Pancreas (tissue), 10 donors: ENCODE data around the gene STAT5B. TPM values are rescaled to one million over a fixed set of nuclear protein-coding genes. Genes with fewer than 3 reads are reported as not detected.
"Not testable (repeated sequence)": the region's sequence is repeated elsewhere in the genome, so short reads cannot be mapped to it uniquely, and the experiment has no call there.

Experiments
- ATAC-seq, 4 donors: fragments of 200-7000 bp; cut with Tn5 transposase; one replicate each; pipeline versions ENCODE4 v1.8.0 to v1.9.1; 2020; ENCODE audit warnings: mild to moderate bottlenecking in 4 of 4, moderate library complexity in 4 of 4
- DNase-seq, 6 donors: peaks; one replicate each; pipeline ENCODE4 v3.0.0-alpha.2; 2020
- FAIRE-seq: peaks from 2 replicates; lab custom pipeline; 2012; peaks lifted over from hg19 to GRCh38; lab: Jason Lieb, UNC
- H3K27ac ChIP-seq, 4 donors: fragments of 200-600 bp; sonication (generic); 1 replicate in 3 of 4; 2 replicates in 1 of 4; pipeline versions ENCODE4 v1.5.0 to v1.8.0; 2020
- H3K27me3 ChIP-seq, 4 donors: fragments of 200-600 bp; one replicate each; pipeline ENCODE4 v1.8.0; 2021
- H3K36me3 ChIP-seq, 3 donors: fragments of 200-600 bp; sonication (generic) in 1 of 3; one replicate each; pipeline versions ENCODE4 v1.5.0 to v1.8.0; 2020 to 2021
- H3K4me1 ChIP-seq, 3 donors: fragments of 200-600 bp; one replicate each; pipeline ENCODE4 v1.8.0; 2021
- H3K4me3 ChIP-seq, 4 donors: fragments of 200-600 bp; sonication (generic) in 2 of 4; one replicate each; pipeline versions ENCODE4 v1.5.0 to v1.8.0; 2020 to 2021
- H3K9me3 ChIP-seq, 4 donors: fragments of 200-600 bp; one replicate each; pipeline ENCODE4 v1.8.0; 2021
- WGBS, 2 donors: extraction: QIAGEN DNeasy Blood & Tissue Kit; methylation state at CpG; one replicate each; pipeline ENCODE4 v1.1.7; 2013; 5-methylcytosine and 5-hydroxymethylcytosine counted together
- intact Hi-C, 3 donors: fragments of 100-400 bp; cut with DNase I; formaldehyde crosslinking; loops; one replicate each; pipeline versions ENCODE4 v1.11.1 to v1.14.2; 2022
- polyA plus RNA-seq, 2 donors: library from polyadenylated mRNA; stranded (reverse); fragments of 200-250 nt; gene quantifications; one replicate each; pipeline ENCODE4 v1.2.3, GENCODE V29; 2013
- total RNA-seq, 6 donors: library from RNA; stranded (reverse); fragmentation: NEBNext Ultra II Directional in 4 of 6; extraction: Animal tissue kit (Norgen Biotek cat#: 25700) in 4 of 6; gene quantifications; one replicate each; pipeline versions ENCODE4 v1.2.1 to v1.2.4, GENCODE V29; 2021 to 2023
- TF ChIP-seq, protein P1 (sequence below), 4 donors: fragments of 200-600 bp; sonication (generic) in 3 of 4; IDR thresholded peaks; one replicate each; pipeline versions ENCODE4 v1.5.0 to v1.8.0; 2021; ENCODE audit warnings: antibody characterized with exemption in 4 of 4
- donor health status: healthy with polysubstance abuse.
- donor health status: DM: no; HTN: no; CAD: no; lungs with moderate emphysema.
- donor health status: DM: no; HTN: no; CAD: no.
- donor health status: control.
- donor health status: control.
- donor health status: Bipolar disorder and iron deficiency.
- donor health status: DM: yes; HTN: yes; CAD: no.
- donor health status: DM: no; HTN: no; CAD: no.
- donor health status: DM: no; HTN: no; CAD: no.
- donor health status: DM: yes; HTN: yes; CAD: no.

Gene STAT5B
- total and polyA plus RNA-seq, 8 donors, result 17.9 to 27.5 (median 24.1) TPM

DNA sequence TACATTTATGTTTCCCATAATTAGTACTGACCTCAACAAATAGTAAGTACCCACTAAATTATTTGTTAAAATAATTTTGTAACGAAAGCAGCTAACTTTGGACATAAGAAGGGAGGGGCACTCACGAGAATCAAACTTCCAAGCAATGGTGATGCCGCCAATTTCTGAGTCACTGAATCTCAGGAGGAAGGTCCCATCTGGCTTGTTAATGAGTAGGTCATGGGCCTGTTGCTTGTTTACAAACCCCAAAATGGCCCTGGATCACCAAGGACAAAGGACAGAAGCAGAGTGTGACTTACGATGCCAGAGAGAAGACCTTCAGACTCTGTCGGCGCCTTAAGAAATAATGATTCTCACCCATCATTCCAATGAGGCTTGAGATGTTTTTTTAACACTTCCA lies 66.1 kb downstream of the STAT5B start:
- no peak overlapping the region for H3K27ac ChIP-seq
- H3K4me1 ChIP-seq, result peaks cover 8 to 14% (median 14%) of the 10 kb centered on the region in 3 donors
- no peaks in the 10 kb centered on the region for H3K9me3 ChIP-seq
- DNase-seq (no peak), ATAC-seq (no peak), FAIRE-seq (no peak)
- TF ChIP-seq, protein P1, sequence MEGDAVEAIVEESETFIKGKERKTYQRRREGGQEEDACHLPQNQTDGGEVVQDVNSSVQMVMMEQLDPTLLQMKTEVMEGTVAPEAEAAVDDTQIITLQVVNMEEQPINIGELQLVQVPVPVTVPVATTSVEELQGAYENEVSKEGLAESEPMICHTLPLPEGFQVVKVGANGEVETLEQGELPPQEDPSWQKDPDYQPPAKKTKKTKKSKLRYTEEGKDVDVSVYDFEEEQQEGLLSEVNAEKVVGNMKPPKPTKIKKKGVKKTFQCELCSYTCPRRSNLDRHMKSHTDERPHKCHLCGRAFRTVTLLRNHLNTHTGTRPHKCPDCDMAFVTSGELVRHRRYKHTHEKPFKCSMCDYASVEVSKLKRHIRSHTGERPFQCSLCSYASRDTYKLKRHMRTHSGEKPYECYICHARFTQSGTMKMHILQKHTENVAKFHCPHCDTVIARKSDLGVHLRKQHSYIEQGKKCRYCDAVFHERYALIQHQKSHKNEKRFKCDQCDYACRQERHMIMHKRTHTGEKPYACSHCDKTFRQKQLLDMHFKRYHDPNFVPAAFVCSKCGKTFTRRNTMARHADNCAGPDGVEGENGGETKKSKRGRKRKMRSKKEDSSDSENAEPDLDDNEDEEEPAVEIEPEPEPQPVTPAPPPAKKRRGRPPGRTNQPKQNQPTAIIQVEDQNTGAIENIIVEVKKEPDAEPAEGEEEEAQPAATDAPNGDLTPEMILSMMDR (IDR thresholded peaks at IDR 0.05), result no peak
- H3K27me3 ChIP-seq, result no peaks in the 10 kb centered on the region
- WGBS, 2 donors, result 92 to 94% methylated on average over 6 of the region's 6 CpGs
- H3K4me3 ChIP-seq, result no peak overlapping the region
- H3K36me3 ChIP-seq, result peaks cover 0 to 10% (median 0%) of the 10 kb centered on the region in 3 donors
- intact Hi-C loops, result no loop called here

DNA sequence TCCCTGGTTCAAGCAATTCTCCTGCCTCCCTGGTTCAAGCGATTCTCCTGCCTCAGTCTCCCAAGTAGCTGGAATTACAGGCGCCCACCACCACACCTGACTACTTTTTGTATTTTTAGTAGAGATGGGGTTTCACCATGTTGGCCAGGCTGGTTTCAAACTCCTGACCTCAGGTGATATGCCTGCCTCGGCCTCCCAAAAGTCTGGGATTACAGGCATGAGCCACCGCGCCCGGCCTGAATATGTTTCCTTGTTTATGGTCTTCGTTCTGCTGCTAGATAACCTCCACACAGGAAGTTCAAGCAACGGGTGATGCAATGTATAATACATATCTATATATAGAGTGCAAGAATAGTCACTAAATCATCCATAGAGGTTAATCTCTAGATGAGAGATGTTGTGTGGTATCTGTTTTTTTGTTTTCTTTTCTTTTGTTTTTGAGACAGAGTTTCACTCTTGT lies 70.0 kb downstream of the STAT5B start:
- H3K36me3 ChIP-seq, result peaks cover 0 to 10% (median 3%) of the 10 kb centered on the region in 3 donors
- H3K4me3 ChIP-seq, ATAC-seq, H3K27ac ChIP-seq, H3K9me3 ChIP-seq, H3K27me3 ChIP-seq, H3K4me1 ChIP-seq, FAIRE-seq, intact Hi-C loops: not testable (repeated sequence)
- peak in 1 of 6 donors; percentile 3 for DNase-seq
- WGBS, 2 donors, result 87 to 91% methylated on average over 8 of the region's 8 CpGs

GRCh38 chr17:42203354-42203753 lies 72.8 kb downstream of the STAT5B start:
- H3K4me3 ChIP-seq, result no peak overlapping the region
- DNase-seq (no peak), FAIRE-seq (no peak), ATAC-seq (no peak)
- 98 to 100% methylated on average over 2 of the region's 2 CpGs for WGBS, 2 donors
- no peak overlapping the region for H3K27ac ChIP-seq
- H3K4me1 ChIP-seq, result peaks cover 0 to 6% (median 0%) of the 10 kb centered on the region in 3 donors
- TF ChIP-seq, protein P1 (IDR thresholded peaks at IDR 0.05), result no peak
- no peaks in the 10 kb centered on the region for H3K9me3 ChIP-seq
- intact Hi-C loops, result no loop called here
- H3K27me3 ChIP-seq, result no peaks in the 10 kb centered on the region
- H3K36me3 ChIP-seq, result peaks cover 0 to 3% (median 0%) of the 10 kb centered on the region in 3 donors

DNA sequence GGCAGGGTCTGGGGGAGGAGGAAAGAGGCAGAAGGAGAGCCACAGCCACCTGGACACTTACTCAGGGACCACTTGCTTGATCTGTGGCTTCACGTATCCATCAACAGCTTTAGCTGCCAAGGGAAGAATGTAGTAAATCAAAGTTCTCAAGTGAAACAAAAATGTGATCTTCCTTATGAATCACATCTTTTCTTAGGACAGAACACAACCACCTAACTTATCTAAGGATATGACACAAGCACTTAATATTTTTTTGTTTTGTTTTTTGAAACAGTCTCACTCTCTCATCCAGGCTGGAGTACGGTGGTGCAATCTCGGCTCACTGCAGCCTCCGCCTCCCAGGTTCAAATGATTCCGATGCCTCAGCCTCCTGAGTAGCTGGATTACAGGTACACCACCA lies 73.5 kb downstream of the STAT5B start:
- no peaks in the 10 kb centered on the region for H3K27me3 ChIP-seq
- WGBS, 2 donors, result 94 to 95% methylated on average over 5 of the region's 5 CpGs
- DNase-seq, result no peak
- TF ChIP-seq, protein P1 (IDR thresholded peaks at IDR 0.05), result no peak
- H3K9me3 ChIP-seq, result no peaks in the 10 kb centered on the region
- FAIRE-seq, result no peak
- intact Hi-C loops, result no loop called here
- no peak overlapping the region for H3K27ac ChIP-seq
- H3K36me3 ChIP-seq, result peaks cover 0 to 3% (median 0%) of the 10 kb centered on the region in 3 donors
- no peak overlapping the region for H3K4me3 ChIP-seq
- no peak for ATAC-seq
- H3K4me1 ChIP-seq, result peaks cover 0 to 6% (median 0%) of the 10 kb centered on the region in 3 donors

GRCh38 chr17:42202159-42202558 lies 74.0 kb downstream of the STAT5B start:
- TF ChIP-seq, protein P1 (IDR thresholded peaks at IDR 0.05), result no peak
- intact Hi-C loops, result no loop called here
- no peak overlapping the region for H3K4me3 ChIP-seq
- H3K27ac ChIP-seq, result no peak overlapping the region
- DNase-seq (peak in 1 of 6 donors; percentile 55), FAIRE-seq (no peak), ATAC-seq (no peak)
- H3K4me1 ChIP-seq, result peaks cover 0 to 6% (median 0%) of the 10 kb centered on the region in 3 donors
- no peaks in the 10 kb centered on the region for H3K27me3 ChIP-seq
- 93 to 97% methylated on average over 6 of the region's 6 CpGs for WGBS, 2 donors
- no peaks in the 10 kb centered on the region for H3K9me3 ChIP-seq
- H3K36me3 ChIP-seq, result peaks cover 0 to 3% (median 0%) of the 10 kb centered on the region in 3 donors
